Lung (tissue), 12 donors: ENCODE results near the gene ETF1. TPM values are rescaled to one million over a fixed set of nuclear protein-coding genes. Genes with fewer than 3 reads are reported as not detected.

Source experiments
- ATAC-seq: fragments of 200-7000 bp; cut with Tn5 transposase; one replicate; pipeline ENCODE4 v1.9.1; 2020; ENCODE audit warnings: moderate number of reproducible peaks; ENCODE audit not compliant: insufficient read depth, low FRiP score
- DNase-seq, 3 donors: peaks; one replicate each; pipeline ENCODE4 v3.0.0-alpha.2; 2013 to 2017
- H3K27ac ChIP-seq, 2 donors: one replicate each; pipeline ENCODE4 v1.5.1; 2013; ENCODE audit warnings: mild to moderate bottlenecking in 2 of 2, moderate library complexity in 2 of 2, control low read depth in 1 of 2, inconsistent platforms in 1 of 2, low read depth in 1 of 2, low read length in 1 of 2
- H3K27me3 ChIP-seq, 3 donors: one replicate each; pipeline ENCODE4 v1.5.1; 2013; ENCODE audit warnings: low read length in 2 of 3; ENCODE audit not compliant: control insufficient read depth in 3 of 3, insufficient read depth in 3 of 3
- H3K36me3 ChIP-seq, 4 donors: one replicate each; pipeline ENCODE4 v1.5.1; 2013; ENCODE audit warnings: low read length in 4 of 4, mild to moderate bottlenecking in 1 of 4, moderate library complexity in 1 of 4; ENCODE audit not compliant: control insufficient read depth in 4 of 4, insufficient read depth in 4 of 4
- H3K4me1 ChIP-seq, 5 donors: one replicate each; pipeline ENCODE4 v1.5.1; 2013; ENCODE audit warnings: low read length in 5 of 5, mild to moderate bottlenecking in 2 of 5, moderate library complexity in 1 of 5; ENCODE audit not compliant: control insufficient read depth in 5 of 5, insufficient read depth in 5 of 5
- H3K4me3 ChIP-seq: one replicate; pipeline ENCODE4 v1.5.1; 2013; ENCODE audit warnings: mild to moderate bottlenecking, control low read depth, moderate library complexity
- H3K9ac ChIP-seq, 2 donors: one replicate each; pipeline ENCODE4 v1.5.1; 2013; ENCODE audit warnings: low read length in 2 of 2, control low read depth in 1 of 2; ENCODE audit not compliant: insufficient read depth in 1 of 2
- H3K9me3 ChIP-seq, 4 donors: one replicate each; pipeline ENCODE4 v1.5.1; 2013; ENCODE audit warnings: low read length in 3 of 4, mild to moderate bottlenecking in 1 of 4, moderate library complexity in 1 of 4; ENCODE audit not compliant: control insufficient read depth in 4 of 4, insufficient read depth in 3 of 4
- WGBS, 2 donors: extraction: QIAGEN DNeasy Blood & Tissue Kit; methylation state at CpG; one replicate each; pipeline ENCODE4 v1.1.7; 2013; 5-methylcytosine and 5-hydroxymethylcytosine counted together
- polyA plus RNA-seq, 2 donors: library from polyadenylated mRNA; stranded (reverse); fragments of 200-250 nt; gene quantifications; one replicate each; pipeline ENCODE4 v1.2.1, GENCODE V29; 2013
- total RNA-seq, 2 donors: library from RNA; depleted of rRNA in 1 of 2; stranded (reverse); fragments of >200 nt in 1 of 2; gene quantifications; one replicate each; pipeline ENCODE4 v1.2.1, GENCODE V29; 2014 to 2021
- TF ChIP-seq, protein P1 (sequence below): IDR thresholded peaks from 2 replicates; pipeline ENCODE4 v1.5.1; 2012; ENCODE audit warnings: mild to moderate bottlenecking; ENCODE audit errors: control extremely low read depth, extremely low read depth
- donor health status: control.
- donor health status: control.
- donor health status: Bipolar disorder and iron deficiency.
- donor health status: healthy.
- donor health status: DM: yes; HTN: yes; CAD: no.

The ETF1 gene
- total and polyA plus RNA-seq, 4 donors: 36.9 to 99.2 (median 62.8) TPM

- ATAC-seq (peak; percentile 60), DNase-seq (no peak)
- peak overlapping the region; percentile 99 for H3K9ac ChIP-seq
- peak overlapping the region; percentile 85 for H3K4me3 ChIP-seq
- H3K27me3 ChIP-seq: no peaks in the 10 kb centered on the region
- 0 to 1% methylated on average over 12 of the region's 12 CpGs for WGBS, 2 donors
- peak overlapping the region; percentile 93 to 99 for H3K27ac ChIP-seq
- TF ChIP-seq, protein P1, sequence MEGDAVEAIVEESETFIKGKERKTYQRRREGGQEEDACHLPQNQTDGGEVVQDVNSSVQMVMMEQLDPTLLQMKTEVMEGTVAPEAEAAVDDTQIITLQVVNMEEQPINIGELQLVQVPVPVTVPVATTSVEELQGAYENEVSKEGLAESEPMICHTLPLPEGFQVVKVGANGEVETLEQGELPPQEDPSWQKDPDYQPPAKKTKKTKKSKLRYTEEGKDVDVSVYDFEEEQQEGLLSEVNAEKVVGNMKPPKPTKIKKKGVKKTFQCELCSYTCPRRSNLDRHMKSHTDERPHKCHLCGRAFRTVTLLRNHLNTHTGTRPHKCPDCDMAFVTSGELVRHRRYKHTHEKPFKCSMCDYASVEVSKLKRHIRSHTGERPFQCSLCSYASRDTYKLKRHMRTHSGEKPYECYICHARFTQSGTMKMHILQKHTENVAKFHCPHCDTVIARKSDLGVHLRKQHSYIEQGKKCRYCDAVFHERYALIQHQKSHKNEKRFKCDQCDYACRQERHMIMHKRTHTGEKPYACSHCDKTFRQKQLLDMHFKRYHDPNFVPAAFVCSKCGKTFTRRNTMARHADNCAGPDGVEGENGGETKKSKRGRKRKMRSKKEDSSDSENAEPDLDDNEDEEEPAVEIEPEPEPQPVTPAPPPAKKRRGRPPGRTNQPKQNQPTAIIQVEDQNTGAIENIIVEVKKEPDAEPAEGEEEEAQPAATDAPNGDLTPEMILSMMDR: no peak
- H3K36me3 ChIP-seq: peaks cover 0 to 8% (median 1%) of the 10 kb centered on the region in 4 donors
- H3K9me3 ChIP-seq: no peaks in the 10 kb centered on the region
- H3K4me1 ChIP-seq: peaks cover 7 to 33% (median 18%) of the 10 kb centered on the region in 5 donors
These were observed 681 bp upstream of the ETF1 start for GRCh38 chr5:138543730-138544104.

GRCh38 chr5:138542180-138542955 lies 668 bp downstream of the ETF1 start:
- 1% methylated on average over 41 to 47 of the region's 47 CpGs for WGBS, 2 donors
- ATAC-seq: no peak
- peak in 2 of 3 donors; percentile 27 to 35 for DNase-seq

GRCh38 chr5:138541511-138542179 lies 1.4 kb downstream of the ETF1 start:
- peak overlapping the region; percentile 95 to 96 for H3K27ac ChIP-seq
- H3K9ac ChIP-seq: peak overlapping the region; percentile 88 to 94
- no peaks in the 10 kb centered on the region for H3K9me3 ChIP-seq
- peak in 1 of 3 donors; percentile 31 for DNase-seq
- H3K4me1 ChIP-seq: peaks cover 9 to 33% (median 18%) of the 10 kb centered on the region in 5 donors
- TF ChIP-seq, protein P1: no peak
- H3K27me3 ChIP-seq: no peaks in the 10 kb centered on the region
- whole genome bisulfite sequencing, 2 donors: 9 to 12% methylated on average over 6 of the region's 6 CpGs
- peaks cover 0 to 12% (median under 1%) of the 10 kb centered on the region in 4 donors for H3K36me3 ChIP-seq
- H3K4me3 ChIP-seq: peak overlapping the region; percentile 74
- ATAC-seq: no peak

More at GRCh38 chr5:138542180-138542955, 668 bp downstream of the ETF1 start:
- H3K4me1 ChIP-seq: peaks cover 10 to 33% (median 18%) of the 10 kb centered on the region in 5 donors
- H3K9me3 ChIP-seq: no peaks in the 10 kb centered on the region
- H3K4me3 ChIP-seq: peak overlapping the region; percentile 74
- H3K27me3 ChIP-seq: no peaks in the 10 kb centered on the region
- TF ChIP-seq, protein P1: no peak
- H3K9ac ChIP-seq: peak overlapping the region; percentile 88 to 94
- H3K27ac ChIP-seq: peak overlapping the region; percentile 95 to 96
- peaks cover 0 to 12% (median 1%) of the 10 kb centered on the region in 4 donors for H3K36me3 ChIP-seq
